Effector memory CD4-positive, alpha-beta T cell (primary cell): ENCODE data around the gene MFSD2A.
A peak's percentile ranks its signal among the peaks of the same experiment; 100 is the strongest.
"Not testable (repeated sequence)": the region's sequence is repeated elsewhere in the genome, so short reads cannot be mapped to it uniquely, and the experiment has no call there.

Experiments used
- DNase-seq, 3 donors: peaks; one replicate each; pipeline ENCODE4 v3.0.0-alpha.2; 2020
- H3K27ac ChIP-seq: 2 replicates; pipeline ENCODE4 v1.7.0; 2013; ENCODE audit warnings: mild to moderate bottlenecking, low read length, moderate library complexity; ENCODE audit not compliant: insufficient read depth, poor library complexity, severe bottlenecking
- H3K27me3 ChIP-seq: replicated peaks from 2 replicates; pipeline ENCODE4 v1.7.0; 2013; ENCODE audit warnings: mild to moderate bottlenecking, low read length; ENCODE audit not compliant: insufficient read depth, control insufficient read depth, poor library complexity, severe bottlenecking
- H3K36me3 ChIP-seq: 2 replicates; pipeline ENCODE4 v1.7.0; 2013; ENCODE audit warnings: mild to moderate bottlenecking, low read length, moderate library complexity; ENCODE audit not compliant: control insufficient read depth, insufficient read depth
- H3K4me1 ChIP-seq: 2 replicates; pipeline ENCODE4 v1.7.0; 2013; ENCODE audit warnings: low read length, mild to moderate bottlenecking; ENCODE audit not compliant: control insufficient read depth, insufficient read depth, poor library complexity, severe bottlenecking
- H3K4me3 ChIP-seq: 2 replicates; pipeline ENCODE4 v1.7.0; 2013; ENCODE audit warnings: low read length, low read depth, mild to moderate bottlenecking; ENCODE audit not compliant: insufficient read depth, poor library complexity, severe bottlenecking
- H3K9me3 ChIP-seq: 2 replicates; pipeline ENCODE4 v1.7.0; 2013; ENCODE audit warnings: mild to moderate bottlenecking, low read length, moderate library complexity; ENCODE audit not compliant: control insufficient read depth

Gene MFSD2A

DNA sequence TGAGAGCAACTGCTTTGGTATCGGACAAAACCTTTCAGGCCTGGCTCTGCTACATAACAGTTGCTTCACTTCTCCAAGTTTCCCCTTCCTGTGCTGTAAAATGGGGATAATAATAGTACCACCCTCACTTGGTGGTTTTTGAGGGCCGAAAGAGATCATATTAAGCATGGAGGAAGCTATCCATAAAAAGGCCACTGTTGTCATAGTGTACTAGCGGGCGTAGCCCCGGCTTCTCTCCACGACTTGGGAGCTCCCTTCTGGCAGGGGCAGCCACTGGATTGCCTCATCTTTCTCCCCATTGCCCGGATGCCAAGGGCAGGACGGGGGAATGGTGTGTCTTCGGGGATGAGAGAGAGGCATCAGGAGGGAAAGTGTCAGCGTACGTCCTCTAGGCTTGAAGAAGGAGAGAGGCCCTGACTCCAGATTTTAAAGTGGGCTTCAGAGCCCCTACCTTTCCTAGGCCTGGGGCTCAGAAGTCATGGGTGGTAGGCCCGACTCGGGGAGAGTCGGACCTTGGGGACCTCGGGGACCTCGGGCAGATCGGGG is 548 bp upstream of the MFSD2A start:
- no peak for DNase-seq
- no peaks in the 10 kb centered on the region for H3K27me3 ChIP-seq
- H3K4me1 ChIP-seq: peaks cover 16% of the 10 kb centered on the region
- H3K4me3 ChIP-seq: peak overlapping the region; percentile 82
- H3K36me3 ChIP-seq: no peaks in the 10 kb centered on the region
- H3K27ac ChIP-seq: no peak overlapping the region
- no peaks in the 10 kb centered on the region for H3K9me3 ChIP-seq

- peak; percentile 11 to 21 (median 19) for DNase-seq
- Histone ChIP-seq H3K27me3 (no peaks in the 10 kb centered on the region), H3K36me3 (no peaks in the 10 kb centered on the region), H3K4me3 (peak overlapping the region; percentile 82), H3K9me3 (no peaks in the 10 kb centered on the region), H3K4me1 (peaks cover 16% of the 10 kb centered on the region), H3K27ac (no peak overlapping the region)
These were observed 898 bp downstream of the MFSD2A start for GRCh38 chr1:39955547-39956539.

GRCh38 chr1:39957299-39958015 is 2.5 kb downstream of the MFSD2A start:
- no peaks in the 10 kb centered on the region for H3K27me3 ChIP-seq
- no peaks in the 10 kb centered on the region for H3K9me3 ChIP-seq
- no peaks in the 10 kb centered on the region for H3K36me3 ChIP-seq
- H3K4me3 ChIP-seq: no peak overlapping the region
- H3K4me1 ChIP-seq: peaks cover 16% of the 10 kb centered on the region
- H3K27ac ChIP-seq: no peak overlapping the region
- no peak for DNase-seq

GRCh38 chr1:39958403-39959200 is 3.7 kb downstream of the MFSD2A start:
- Histone ChIP-seq H3K9me3 (no peaks in the 10 kb centered on the region), H3K4me1 (peaks cover 16% of the 10 kb centered on the region), H3K36me3 (no peaks in the 10 kb centered on the region), H3K27me3 (no peaks in the 10 kb centered on the region), H3K4me3 (no peak overlapping the region), H3K27ac (no peak overlapping the region)
- no peak for DNase-seq

DNA sequence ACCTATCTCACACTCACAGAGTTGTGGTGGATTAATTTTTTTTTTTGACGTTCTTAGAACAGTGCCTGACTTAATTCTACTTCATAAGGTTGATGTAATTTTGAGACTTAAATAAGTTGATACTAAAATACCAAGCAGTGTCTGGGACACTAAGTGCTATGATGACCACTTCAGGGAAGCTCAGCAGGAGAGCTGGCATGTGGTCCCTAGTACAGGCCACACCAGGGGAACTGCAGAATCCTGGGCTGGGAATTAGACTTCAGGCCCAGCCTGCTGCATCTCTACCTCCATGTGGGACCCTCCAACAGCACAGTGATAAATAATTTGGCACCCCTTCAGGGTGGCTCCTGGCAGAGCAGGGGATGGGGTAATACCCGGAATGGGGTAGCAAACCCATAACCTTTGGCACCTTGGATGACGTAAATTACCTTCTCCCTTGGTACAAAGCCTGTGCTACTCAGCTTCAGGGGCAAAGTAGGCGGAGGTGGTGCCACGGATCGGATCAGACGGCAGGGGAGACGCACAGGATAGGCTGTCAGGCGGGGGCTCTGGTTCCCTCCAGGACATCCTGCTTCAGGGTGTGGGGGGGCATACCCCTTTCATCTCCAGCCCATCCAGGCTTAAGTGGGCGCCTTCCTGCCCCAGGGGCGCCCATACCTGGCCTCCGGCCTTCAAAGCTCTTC is 4.8 kb downstream of the MFSD2A start:
- H3K27ac ChIP-seq: no peak overlapping the region
- no peak for DNase-seq
- H3K4me1 ChIP-seq: peaks cover 14% of the 10 kb centered on the region

DNA sequence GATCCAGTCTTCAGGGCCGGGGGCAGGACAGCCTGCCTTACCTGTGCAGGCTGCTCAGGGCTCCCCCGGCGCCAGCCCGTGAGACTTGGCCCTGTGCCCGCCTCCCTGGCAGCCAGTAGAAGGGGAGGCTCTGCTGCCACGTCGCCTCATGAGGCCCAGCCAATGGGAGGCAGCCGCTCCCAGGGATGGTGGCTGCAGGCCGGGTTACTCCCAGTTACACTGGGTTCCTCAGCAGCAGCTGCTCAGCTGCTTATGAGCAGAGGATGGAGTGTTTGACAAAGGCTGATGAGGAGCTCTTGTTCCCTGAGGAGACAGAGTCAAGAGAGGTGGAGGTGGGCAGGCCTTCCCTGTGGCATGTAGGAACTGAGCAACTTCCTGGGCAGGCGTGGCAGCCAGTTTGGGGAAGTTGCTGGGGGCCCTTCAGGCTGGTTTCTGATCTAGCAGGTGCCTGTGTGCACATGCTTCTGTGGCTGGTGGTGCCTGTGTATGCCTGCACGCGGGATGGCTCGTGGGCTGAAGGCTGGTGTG is 5.5 kb downstream of the MFSD2A start:
- Histone ChIP-seq H3K9me3 (no peaks in the 10 kb centered on the region), H3K4me1 (peaks cover 8% of the 10 kb centered on the region), H3K27me3 (no peaks in the 10 kb centered on the region), H3K36me3 (no peaks in the 10 kb centered on the region), H3K27ac (no peak overlapping the region), H3K4me3 (no peak overlapping the region)
- DNase-seq: no peak

More for the DNA sequence above, 4.8 kb downstream of the MFSD2A start:
- no peaks in the 10 kb centered on the region for H3K36me3 ChIP-seq
- H3K27me3 ChIP-seq: no peaks in the 10 kb centered on the region
- no peak overlapping the region for H3K4me3 ChIP-seq
- H3K9me3 ChIP-seq: no peaks in the 10 kb centered on the region

GRCh38 chr1:39962450-39962825 is 7.5 kb downstream of the MFSD2A start:
- H3K4me3 ChIP-seq: no peak overlapping the region
- H3K27ac ChIP-seq: no peak overlapping the region
- no peaks in the 10 kb centered on the region for H3K4me1 ChIP-seq
- no peaks in the 10 kb centered on the region for H3K27me3 ChIP-seq
- no peak for DNase-seq
- no peaks in the 10 kb centered on the region for H3K36me3 ChIP-seq
- H3K9me3 ChIP-seq: no peaks in the 10 kb centered on the region

DNA sequence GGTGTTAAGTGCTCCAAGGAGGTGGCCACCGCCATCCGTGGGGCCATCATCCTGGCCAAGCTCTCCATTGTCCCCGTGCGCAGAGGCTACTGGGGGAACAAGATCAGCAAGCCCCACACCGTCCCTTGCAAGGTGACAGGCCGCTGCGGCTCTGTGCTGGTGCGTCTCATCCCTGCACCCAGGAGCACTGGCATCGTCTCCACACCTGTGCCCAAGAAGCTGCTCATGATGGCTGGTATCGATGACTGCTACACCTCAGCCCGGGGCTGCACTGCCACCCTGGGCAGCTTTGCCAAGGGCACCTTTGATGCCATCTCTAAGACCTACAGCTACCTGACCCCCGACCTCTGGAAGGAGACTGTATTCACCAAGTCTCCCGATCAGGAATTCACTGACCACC is 8.0 kb downstream of the MFSD2A start:
- not testable (repeated sequence) for H3K27ac ChIP-seq, DNase-seq, H3K4me1 ChIP-seq, H3K36me3 ChIP-seq, H3K9me3 ChIP-seq, H3K27me3 ChIP-seq, H3K4me3 ChIP-seq

GRCh38 chr1:39964552-39964951 is 9.6 kb downstream of the MFSD2A start:
- Histone ChIP-seq H3K4me3 (no peak overlapping the region), H3K9me3 (no peaks in the 10 kb centered on the region), H3K36me3 (no peaks in the 10 kb centered on the region), H3K27ac (no peak overlapping the region), H3K4me1 (no peaks in the 10 kb centered on the region), H3K27me3 (no peaks in the 10 kb centered on the region)
- DNase-seq: no peak
